H7 (cell line): ENCODE measurements around the gene TAOK1. TPM values are rescaled to one million over a fixed set of nuclear protein-coding genes. Genes with fewer than 3 reads are reported as not detected.

Experiments
- DNase-seq: peaks from one replicate; pipeline ENCODE4 v3.0.0; 2012
- H3K27me3 ChIP-seq: 2 replicates; pipeline ENCODE4 v1.6.0; 2011; ENCODE audit warnings: mild to moderate bottlenecking, low read length; ENCODE audit not compliant: control insufficient read depth, insufficient read depth
- H3K36me3 ChIP-seq: replicated peaks from 2 replicates; pipeline ENCODE4 v1.5.1; 2011; ENCODE audit warnings: low read length; ENCODE audit not compliant: control insufficient read depth, insufficient read depth
- H3K4me3 ChIP-seq: 2 replicates; pipeline ENCODE4 v1.5.1; 2011; ENCODE audit warnings: low read depth, mild to moderate bottlenecking, control low read depth, low read length, moderate library complexity; ENCODE audit not compliant: insufficient read depth
- total RNA-seq: library from RNA; depleted of rRNA; stranded (reverse); fragments of >200 nt; shearing (Covaris generic); gene quantifications from 2 replicates; pipeline ENCODE4 v1.2.3, GENCODE V29; 2014

The TAOK1 gene
- total RNA-seq, 1 experiment from 2014 or later = 27.4 TPM

- no peak for DNase-seq
- H3K4me3 ChIP-seq = no peak overlapping the region
- H3K27me3 ChIP-seq = no peaks in the 10 kb centered on the region
- no peaks in the 10 kb centered on the region for H3K36me3 ChIP-seq
Observed at GRCh38 chr17:29363716-29364115, 26.4 kb upstream of the TAOK1 start.

DNA sequence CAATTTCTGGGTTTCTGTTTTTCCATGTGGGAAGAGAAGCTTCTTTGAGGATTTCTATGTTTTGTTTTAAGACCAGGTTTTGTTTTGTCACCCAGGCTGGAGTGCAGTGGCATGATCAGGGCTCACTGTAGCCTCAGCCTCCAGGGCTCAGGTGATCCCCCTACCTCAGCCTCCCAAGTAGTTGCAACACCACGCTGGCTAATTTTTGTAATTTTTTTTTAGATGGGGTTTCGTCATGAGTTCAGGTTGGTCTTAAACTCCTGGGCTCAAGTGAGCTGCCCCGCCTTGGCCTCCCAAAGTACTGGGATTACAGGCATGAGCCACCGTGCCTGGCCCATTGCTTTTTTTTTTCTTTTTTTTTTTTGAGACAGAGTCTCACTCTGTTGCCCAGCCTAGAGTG, 25.5 kb upstream of the TAOK1 start:
- no peak overlapping the region for H3K4me3 ChIP-seq
- no peaks in the 10 kb centered on the region for H3K36me3 ChIP-seq
- DNase-seq = no peak
- H3K27me3 ChIP-seq = no peaks in the 10 kb centered on the region

GRCh38 chr17:29368161-29368560, 22.0 kb upstream of the TAOK1 start:
- H3K36me3 ChIP-seq = no peaks in the 10 kb centered on the region
- H3K27me3 ChIP-seq = no peaks in the 10 kb centered on the region
- H3K4me3 ChIP-seq = no peak overlapping the region
- no peak for DNase-seq

DNA sequence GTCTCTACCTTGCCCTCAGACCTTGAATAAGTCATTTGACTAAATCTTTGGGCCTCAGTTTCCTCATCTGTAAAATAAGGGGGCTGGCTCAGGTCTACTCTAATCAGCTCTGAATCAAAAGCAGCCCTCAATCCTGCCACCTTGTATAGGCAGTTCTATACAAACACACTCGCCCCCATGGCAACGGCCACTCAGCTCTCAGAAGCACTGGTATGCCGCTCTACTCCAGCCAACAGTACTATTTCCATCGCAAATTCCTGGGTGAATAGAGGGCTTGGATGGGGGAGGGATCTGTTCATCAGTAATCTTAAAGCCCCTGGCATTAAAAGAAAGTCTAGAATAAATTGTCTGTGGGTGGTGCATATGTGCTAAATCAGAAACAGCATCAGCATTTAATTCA, 21.2 kb upstream of the TAOK1 start:
- Histone ChIP-seq H3K27me3 (no peaks in the 10 kb centered on the region), H3K4me3 (no peak overlapping the region), H3K36me3 (no peaks in the 10 kb centered on the region)
- peak; percentile 40 for DNase-seq

DNA sequence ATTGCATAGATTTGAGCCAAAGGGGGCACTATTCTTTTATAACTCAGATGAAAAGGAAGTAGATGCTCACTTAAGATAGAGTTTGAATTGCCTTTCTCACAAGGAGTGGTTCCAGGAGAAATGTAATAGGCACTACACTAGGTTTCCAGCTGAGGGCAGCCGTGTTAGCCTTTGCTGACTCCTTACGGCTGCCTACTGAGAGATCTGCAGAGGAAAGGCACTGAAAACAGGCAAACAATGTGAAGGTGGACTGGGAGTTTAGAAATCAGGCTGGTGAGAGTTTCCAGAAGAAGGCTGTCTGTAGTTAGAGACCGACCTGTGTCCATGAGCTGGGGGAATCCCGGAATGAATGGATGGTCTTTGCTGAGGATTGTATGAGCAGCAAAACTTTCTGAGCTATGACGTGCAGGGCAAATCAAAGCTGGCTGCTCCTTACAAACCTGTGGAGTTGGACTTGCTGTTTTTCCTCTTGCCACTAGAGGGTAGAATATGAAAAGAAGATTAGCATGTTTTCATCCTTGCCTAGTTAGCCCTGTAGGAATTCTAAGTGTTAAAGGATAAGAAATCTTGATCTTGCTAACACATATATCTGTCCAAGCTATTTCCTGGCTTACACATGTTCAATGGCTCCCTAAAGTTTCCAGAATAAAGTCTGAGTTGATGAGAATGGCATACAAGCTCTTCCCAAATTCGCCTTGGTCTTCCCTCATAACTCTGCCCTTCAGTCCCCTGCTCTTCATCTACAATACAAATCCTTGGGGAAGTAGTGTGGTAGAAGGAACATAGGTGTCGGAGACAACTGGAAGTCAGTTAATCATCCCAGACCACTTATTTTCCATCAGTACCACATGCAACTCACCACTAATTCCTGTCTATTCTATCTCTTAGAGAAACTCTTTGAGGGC, 20.1 kb upstream of the TAOK1 start:
- Histone ChIP-seq H3K4me3 (no peak overlapping the region), H3K36me3 (no peaks in the 10 kb centered on the region), H3K27me3 (no peaks in the 10 kb centered on the region)
- peak; percentile 67 for DNase-seq

DNA sequence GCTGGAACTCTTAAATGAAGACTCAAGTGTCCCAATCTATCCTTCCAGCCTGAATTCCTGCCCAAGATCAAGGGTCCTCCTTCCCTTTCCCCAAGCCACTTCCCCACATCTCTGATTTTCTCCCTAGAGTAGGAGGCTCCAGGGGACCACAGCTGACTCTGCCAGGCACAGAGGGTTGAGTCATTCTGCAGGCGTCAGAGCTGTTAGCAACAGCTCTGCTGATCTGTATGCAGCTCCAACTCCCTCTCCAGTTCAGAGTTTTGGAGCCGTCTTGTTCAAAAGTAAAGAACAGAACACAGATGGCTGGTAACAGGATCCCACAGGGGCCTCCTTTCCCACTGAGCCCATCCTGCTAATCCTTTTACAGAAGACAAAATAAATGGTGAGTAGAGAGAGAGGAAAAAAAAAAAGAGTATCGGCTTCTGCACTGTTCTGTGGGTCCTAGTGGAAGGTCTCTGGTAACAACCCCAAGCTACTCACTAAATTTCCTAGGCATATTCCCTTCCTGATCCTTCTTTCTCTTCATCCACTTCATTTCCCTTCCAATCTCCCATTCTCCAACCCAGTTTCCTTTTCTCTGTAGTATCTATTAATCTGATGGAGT, 13.4 kb upstream of the TAOK1 start:
- DNase-seq = peak; percentile 59
- H3K36me3 ChIP-seq = no peaks in the 10 kb centered on the region
- no peak overlapping the region for H3K4me3 ChIP-seq
- no peaks in the 10 kb centered on the region for H3K27me3 ChIP-seq

DNA sequence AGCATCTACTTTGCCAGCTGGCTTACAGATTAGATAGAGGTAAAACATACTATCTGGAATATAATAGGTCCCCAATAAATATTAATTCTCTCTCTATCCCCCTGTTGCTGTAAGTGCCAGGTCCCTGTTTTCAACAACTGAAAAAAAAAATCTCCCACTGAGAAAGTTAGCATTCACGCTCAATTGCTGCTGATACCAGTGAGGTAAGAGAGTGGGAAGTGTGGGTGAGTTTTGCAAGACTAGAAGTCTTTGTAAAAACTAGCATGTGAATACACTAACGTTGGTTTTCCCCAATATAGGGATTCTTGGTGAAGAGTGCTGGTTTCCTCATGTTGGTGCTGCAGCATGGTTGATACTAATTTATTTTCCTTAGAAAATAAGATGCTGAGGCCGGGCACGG, 11.7 kb upstream of the TAOK1 start:
- DNase-seq = no peak
- H3K27me3 ChIP-seq = no peaks in the 10 kb centered on the region
- H3K4me3 ChIP-seq = no peak overlapping the region
- H3K36me3 ChIP-seq = no peaks in the 10 kb centered on the region

DNA sequence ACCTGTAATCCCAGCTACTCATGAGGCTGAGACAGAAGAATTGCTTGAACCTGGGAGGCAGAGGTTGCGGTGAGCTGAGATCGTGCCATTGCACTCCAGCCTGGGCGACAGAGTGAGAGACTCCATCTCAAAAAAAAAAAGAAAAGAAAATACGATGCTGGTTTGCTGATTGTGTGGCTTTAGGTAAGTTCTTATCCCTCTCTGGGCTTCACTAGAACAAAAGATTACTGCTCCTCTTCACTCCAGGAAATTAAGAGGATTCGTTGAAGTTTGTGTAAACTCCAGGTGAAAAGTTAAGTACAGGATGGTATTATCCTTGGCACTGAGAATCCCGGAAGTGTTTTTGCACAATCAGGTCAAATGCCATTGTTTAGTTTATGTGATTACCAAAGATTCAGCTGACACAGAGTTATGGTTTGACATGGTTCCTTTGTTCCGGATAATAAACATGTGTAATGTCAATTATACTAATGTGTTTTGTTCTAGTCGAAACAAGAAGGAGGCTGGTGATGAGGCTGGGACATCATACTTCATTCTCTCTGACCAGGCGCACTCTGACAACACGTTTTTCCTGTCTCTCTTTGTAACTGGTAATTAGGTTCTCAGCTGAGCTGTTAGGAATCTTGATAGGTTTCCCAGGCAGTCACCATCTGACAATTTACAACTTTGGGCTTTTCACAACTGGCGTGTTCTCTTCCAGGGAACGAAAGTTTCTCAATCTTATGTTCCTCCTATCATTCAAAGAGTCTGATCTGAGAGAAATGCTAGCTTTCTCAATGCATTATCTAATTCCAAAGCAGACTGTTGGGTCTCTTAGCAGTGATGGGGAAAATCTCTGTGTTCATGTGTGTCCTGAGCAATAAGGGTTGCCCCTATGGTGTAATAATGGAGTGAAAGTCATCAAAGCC, 10.8 kb upstream of the TAOK1 start:
- Histone ChIP-seq H3K27me3 (no peaks in the 10 kb centered on the region), H3K4me3 (no peak overlapping the region), H3K36me3 (no peaks in the 10 kb centered on the region)
- DNase-seq = no peak

DNA sequence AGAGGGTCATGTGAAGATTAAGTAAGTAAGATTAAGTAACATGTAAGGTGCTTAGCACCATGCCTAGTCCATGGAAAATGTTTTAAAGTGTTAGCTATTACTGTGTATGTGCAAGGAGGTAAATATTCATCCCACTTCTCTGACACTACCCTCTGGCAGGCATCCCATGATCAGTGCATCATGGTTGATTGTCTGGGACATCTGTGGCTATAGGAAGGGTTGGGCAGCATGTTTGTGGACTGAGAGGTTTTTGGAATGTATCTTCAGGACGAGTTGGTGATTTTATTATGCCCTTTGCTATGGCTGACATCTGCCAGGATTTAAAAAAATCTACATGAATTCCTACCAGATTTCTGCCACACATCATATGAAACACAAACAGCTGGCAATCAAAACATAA, 6.5 kb upstream of the TAOK1 start:
- no peaks in the 10 kb centered on the region for H3K36me3 ChIP-seq
- H3K4me3 ChIP-seq = no peak overlapping the region
- DNase-seq = no peak
- no peaks in the 10 kb centered on the region for H3K27me3 ChIP-seq

GRCh38 chr17:29384901-29385300, 5.3 kb upstream of the TAOK1 start:
- Histone ChIP-seq H3K27me3 (no peaks in the 10 kb centered on the region), H3K36me3 (no peaks in the 10 kb centered on the region), H3K4me3 (no peak overlapping the region)
- no peak for DNase-seq

GRCh38 chr17:29386760-29387159, 3.4 kb upstream of the TAOK1 start:
- DNase-seq = no peak
- no peaks in the 10 kb centered on the region for H3K27me3 ChIP-seq
- H3K36me3 ChIP-seq = no peaks in the 10 kb centered on the region
- H3K4me3 ChIP-seq = no peak overlapping the region

DNA sequence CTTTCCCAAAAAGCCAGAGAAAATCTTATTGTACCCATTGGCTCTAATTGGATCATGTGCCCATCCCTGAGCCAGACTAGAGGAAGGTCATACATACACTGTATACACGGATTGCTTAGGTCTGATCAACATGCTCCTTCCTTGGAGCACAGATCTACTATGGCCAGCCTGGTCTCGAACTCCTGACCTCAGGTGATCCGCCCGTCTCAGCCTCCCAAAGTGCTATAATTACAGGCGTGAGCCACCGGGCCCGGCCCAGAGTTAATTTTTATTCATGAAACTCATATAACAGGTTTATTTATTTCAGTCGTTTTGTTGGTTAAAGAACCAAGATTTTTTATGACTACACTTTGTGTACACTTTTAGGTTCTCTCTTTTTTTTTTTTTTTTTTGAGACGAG, 1.2 kb upstream of the TAOK1 start:
- H3K4me3 ChIP-seq = no peak overlapping the region
- H3K27me3 ChIP-seq = no peaks in the 10 kb centered on the region
- no peak for DNase-seq
- no peaks in the 10 kb centered on the region for H3K36me3 ChIP-seq

GRCh38 chr17:29390851-29391631, 878 bp downstream of the TAOK1 start:
- Histone ChIP-seq H3K4me3 (peak overlapping the region; percentile 98), H3K27me3 (no peaks in the 10 kb centered on the region), H3K36me3 (no peaks in the 10 kb centered on the region)
- DNase-seq = peak; percentile 80

GRCh38 chr17:29393436-29393835, 3.3 kb downstream of the TAOK1 start:
- no peak overlapping the region for H3K4me3 ChIP-seq
- no peak for DNase-seq

More at GRCh38 chr17:29393436-29393835, 3.3 kb downstream of the TAOK1 start:
- Histone ChIP-seq H3K36me3 (no peaks in the 10 kb centered on the region), H3K27me3 (no peaks in the 10 kb centered on the region)
